Right lobe of liver (tissue), 4 donors: ENCODE measurements around the gene LAIR2.

Experiments
- POLR2A ChIP-seq: fragments of 450-650 bp; IDR thresholded peaks from one replicate; pipeline ENCODE4 v1.6.1; 2017; ENCODE audit warnings: antibody characterized with exemption, mild to moderate bottlenecking
- TF ChIP-seq, protein P1 (sequence below), 4 donors: fragments of 200-600 bp in 3 of 4; fragments of 450-650 bp in 1 of 4; IDR thresholded peaks; one replicate each; pipeline versions ENCODE4 v1.5.1 to v1.8.0; 2016 to 2022; ENCODE audit warnings: antibody characterized with exemption in 4 of 4, mild to moderate bottlenecking in 2 of 4
- donor health status: DM: no; HTN: no; CAD: no.
- donor health status: DM: no; HTN: no; CAD: no.
- donor health status: DM: no; HTN: yes; CAD: no.

DNA sequence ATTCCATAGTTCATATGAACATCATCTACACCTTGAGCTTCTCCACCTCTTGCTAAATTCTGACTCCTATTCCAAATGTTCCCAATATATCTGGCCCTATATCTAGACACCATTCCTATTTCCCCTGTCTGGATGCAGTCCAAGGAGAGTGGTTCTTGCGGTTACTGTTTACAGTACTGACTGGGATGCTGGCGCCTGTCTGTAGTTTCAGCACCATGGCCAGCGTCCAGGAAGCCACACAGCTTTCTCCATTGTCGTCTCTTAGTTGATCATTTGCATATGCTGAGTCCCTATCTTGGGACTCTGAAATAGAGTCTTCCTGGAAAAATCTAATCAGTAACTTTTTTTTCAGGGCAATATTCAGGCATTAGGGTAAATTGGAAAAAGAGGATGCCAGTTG, 14.9 kb downstream of the LAIR2 start:
- TF ChIP-seq, protein P1, sequence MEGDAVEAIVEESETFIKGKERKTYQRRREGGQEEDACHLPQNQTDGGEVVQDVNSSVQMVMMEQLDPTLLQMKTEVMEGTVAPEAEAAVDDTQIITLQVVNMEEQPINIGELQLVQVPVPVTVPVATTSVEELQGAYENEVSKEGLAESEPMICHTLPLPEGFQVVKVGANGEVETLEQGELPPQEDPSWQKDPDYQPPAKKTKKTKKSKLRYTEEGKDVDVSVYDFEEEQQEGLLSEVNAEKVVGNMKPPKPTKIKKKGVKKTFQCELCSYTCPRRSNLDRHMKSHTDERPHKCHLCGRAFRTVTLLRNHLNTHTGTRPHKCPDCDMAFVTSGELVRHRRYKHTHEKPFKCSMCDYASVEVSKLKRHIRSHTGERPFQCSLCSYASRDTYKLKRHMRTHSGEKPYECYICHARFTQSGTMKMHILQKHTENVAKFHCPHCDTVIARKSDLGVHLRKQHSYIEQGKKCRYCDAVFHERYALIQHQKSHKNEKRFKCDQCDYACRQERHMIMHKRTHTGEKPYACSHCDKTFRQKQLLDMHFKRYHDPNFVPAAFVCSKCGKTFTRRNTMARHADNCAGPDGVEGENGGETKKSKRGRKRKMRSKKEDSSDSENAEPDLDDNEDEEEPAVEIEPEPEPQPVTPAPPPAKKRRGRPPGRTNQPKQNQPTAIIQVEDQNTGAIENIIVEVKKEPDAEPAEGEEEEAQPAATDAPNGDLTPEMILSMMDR (IDR thresholded peaks at IDR 0.05): no peak
- no peak for TF ChIP-seq POLR2A
